NCI-H2196 treated with DMSO at 0.1 percent for 48 hours (cell line): Measurements from ENCODE around the gene VSTM5.

Experiments used
- DNase-seq: peaks from one replicate; lab custom pipeline; 2025; ENCODE audit not compliant: unreplicated experiment; lab: John Stamatoyannopoulos, UW

The VSTM5 gene

GRCh38 chr11:93843906-93844305, 6.5 kb downstream of the VSTM5 start:
- no peak for DNase-seq

- no peak for DNase-seq
Observed at GRCh38 chr11:93842461-93842860, 8.0 kb downstream of the VSTM5 start.

GRCh38 chr11:93842034-93842433, 8.4 kb downstream of the VSTM5 start:
- no peak for DNase-seq

- no peak for DNase-seq
Observed at GRCh38 chr11:93841446-93841845, 9.0 kb downstream of the VSTM5 start.

GRCh38 chr11:93840981-93841380, 9.4 kb downstream of the VSTM5 start:
- DNase-seq = no peak

- DNase-seq = no peak
Observed at GRCh38 chr11:93840180-93840579, 10.2 kb downstream of the VSTM5 start.

- DNase-seq = no peak
Observed at GRCh38 chr11:93838967-93839366, 11.5 kb downstream of the VSTM5 start.

- no peak for DNase-seq
Observed at GRCh38 chr11:93832780-93833179, 17.6 kb downstream of the VSTM5 start.

GRCh38 chr11:93831343-93832127, 18.9 kb downstream of the VSTM5 start:
- no peak for DNase-seq

- no peak for DNase-seq
Observed at GRCh38 chr11:93829598-93829997, 20.8 kb downstream of the VSTM5 start.

GRCh38 chr11:93827363-93827762, 23.1 kb downstream of the VSTM5 start:
- no peak for DNase-seq

- no peak for DNase-seq
Observed at GRCh38 chr11:93823210-93823609, 27.2 kb downstream of the VSTM5 start.

GRCh38 chr11:93822359-93822758, 28.1 kb downstream of the VSTM5 start:
- no peak for DNase-seq

GRCh38 chr11:93821617-93822016, 28.8 kb downstream of the VSTM5 start:
- DNase-seq = no peak

- DNase-seq = no peak
Observed at GRCh38 chr11:93820847-93821246, 29.6 kb downstream of the VSTM5 start.

- no peak for DNase-seq
Observed at GRCh38 chr11:93819966-93820695, 30.3 kb downstream of the VSTM5 start.

GRCh38 chr11:93817426-93818348, 32.7 kb downstream of the VSTM5 start:
- DNase-seq = no peak

GRCh38 chr11:93814966-93815633, 35.3 kb downstream of the VSTM5 start:
- DNase-seq = no peak

GRCh38 chr11:93813974-93814373, 36.4 kb downstream of the VSTM5 start:
- no peak for DNase-seq

- no peak for DNase-seq
Observed at GRCh38 chr11:93807980-93808379, 42.4 kb downstream of the VSTM5 start.

GRCh38 chr11:93804879-93805278, 45.5 kb downstream of the VSTM5 start:
- no peak for DNase-seq
